ENCODE data around the gene NAA20.

The NAA20 gene

DNA sequence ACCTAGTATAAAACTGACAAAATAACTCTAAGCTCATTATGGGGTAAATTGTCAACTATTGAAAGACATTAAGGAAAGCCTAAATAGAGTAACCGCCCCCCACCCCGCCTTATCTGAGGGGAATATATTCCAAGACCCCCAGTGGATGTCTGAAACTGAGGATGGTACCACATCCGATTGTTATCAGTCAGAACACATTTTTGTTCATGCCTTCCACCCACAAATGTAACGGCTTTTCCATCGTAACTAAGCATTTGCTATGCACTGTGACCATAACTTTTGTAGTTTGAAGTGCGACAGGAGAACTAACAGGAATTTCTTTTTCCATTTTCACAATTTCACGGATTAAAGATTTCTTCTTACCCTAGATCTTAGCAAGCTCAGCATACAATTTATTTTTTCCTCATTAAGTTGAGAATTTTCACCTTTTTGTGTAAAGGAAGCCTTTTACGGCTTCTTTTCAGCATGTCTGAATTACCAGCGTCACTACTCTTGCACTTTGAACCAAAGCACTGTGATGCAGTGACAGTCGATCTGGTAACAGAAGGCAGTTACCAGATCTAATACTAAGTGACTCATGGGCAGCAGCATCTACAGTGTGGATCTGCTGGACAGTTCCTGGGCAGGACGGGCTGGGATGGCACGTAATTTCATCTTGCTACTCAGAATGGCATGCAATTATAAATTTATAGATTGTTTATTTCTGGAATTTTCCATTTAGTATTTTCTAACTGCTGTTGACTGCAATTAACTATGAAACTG lies 47.0 kb downstream of the NAA20 start:
- no peak overlapping the region for H2AFZ ChIP-seq (ENCODE audit: low read depth, low read length, severe bottlenecking)
- H3K9me3 ChIP-seq (ENCODE audit: insufficient read depth, low read length), result no peaks in the 10 kb centered on the region
- no peaks in the 10 kb centered on the region for H3K79me2 ChIP-seq (ENCODE audit: insufficient read depth, low read length)
- no peaks in the 10 kb centered on the region for H3K9me2 ChIP-seq (replicated peaks; ENCODE audit: insufficient read depth, low read length)
- no peaks in the 10 kb centered on the region for H3K36me3 ChIP-seq (ENCODE audit: low read length)
- no peak for TF ChIP-seq EZH2phosphoT487 (conservative IDR thresholded peaks at IDR 0.05; ENCODE audit: low read length)
- TF ChIP-seq, protein P1, sequence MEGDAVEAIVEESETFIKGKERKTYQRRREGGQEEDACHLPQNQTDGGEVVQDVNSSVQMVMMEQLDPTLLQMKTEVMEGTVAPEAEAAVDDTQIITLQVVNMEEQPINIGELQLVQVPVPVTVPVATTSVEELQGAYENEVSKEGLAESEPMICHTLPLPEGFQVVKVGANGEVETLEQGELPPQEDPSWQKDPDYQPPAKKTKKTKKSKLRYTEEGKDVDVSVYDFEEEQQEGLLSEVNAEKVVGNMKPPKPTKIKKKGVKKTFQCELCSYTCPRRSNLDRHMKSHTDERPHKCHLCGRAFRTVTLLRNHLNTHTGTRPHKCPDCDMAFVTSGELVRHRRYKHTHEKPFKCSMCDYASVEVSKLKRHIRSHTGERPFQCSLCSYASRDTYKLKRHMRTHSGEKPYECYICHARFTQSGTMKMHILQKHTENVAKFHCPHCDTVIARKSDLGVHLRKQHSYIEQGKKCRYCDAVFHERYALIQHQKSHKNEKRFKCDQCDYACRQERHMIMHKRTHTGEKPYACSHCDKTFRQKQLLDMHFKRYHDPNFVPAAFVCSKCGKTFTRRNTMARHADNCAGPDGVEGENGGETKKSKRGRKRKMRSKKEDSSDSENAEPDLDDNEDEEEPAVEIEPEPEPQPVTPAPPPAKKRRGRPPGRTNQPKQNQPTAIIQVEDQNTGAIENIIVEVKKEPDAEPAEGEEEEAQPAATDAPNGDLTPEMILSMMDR (IDR thresholded peaks at IDR 0.05; ENCODE audit: insufficient read depth, low read length, poor library complexity, severe bottlenecking), result no peak
- H3K27ac ChIP-seq (ENCODE audit: low read depth, low read length), result no peak overlapping the region
- no peak overlapping the region for H3K9ac ChIP-seq (ENCODE audit: low read length)
- no peak overlapping the region for H3K4me2 ChIP-seq (ENCODE audit: low read depth, low read length, poor library complexity, severe bottlenecking)
- H4K20me1 ChIP-seq (ENCODE audit: low read depth, low read length), result no peaks in the 10 kb centered on the region
- no peak overlapping the region for H3K4me3 ChIP-seq (ENCODE audit: insufficient read depth, low read length, poor library complexity, severe bottlenecking)
- H3F3A ChIP-seq (ENCODE audit: insufficient read depth), result no peaks in the 10 kb centered on the region
- H3K27me3 ChIP-seq (ENCODE audit: low read length), result no peaks in the 10 kb centered on the region

DNA sequence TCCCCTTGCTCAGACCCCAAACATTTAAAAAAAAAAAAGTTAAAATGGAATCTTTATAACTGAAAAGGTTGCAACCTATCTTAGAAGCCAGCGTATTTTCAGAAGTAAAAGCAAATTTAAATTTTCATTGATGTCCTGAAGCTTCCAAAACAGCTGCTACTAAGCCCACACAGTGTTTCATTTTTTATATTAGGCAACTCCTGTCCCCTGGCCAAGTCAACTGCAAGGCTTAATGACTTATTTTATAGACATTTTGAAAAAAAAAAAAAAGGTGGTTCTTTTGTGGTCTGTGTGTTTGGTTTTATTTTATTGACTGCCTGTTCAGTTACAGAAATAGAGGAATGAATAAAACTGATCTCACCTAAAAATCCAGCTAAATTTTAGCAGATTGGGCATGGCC lies 48.2 kb downstream of the NAA20 start:
- Histone ChIP-seq H3K27me3 (ENCODE audit: low read length) (no peaks in the 10 kb centered on the region), H3K9me2 (replicated peaks; ENCODE audit: insufficient read depth, low read length) (no peaks in the 10 kb centered on the region), H3K9ac (ENCODE audit: low read length) (no peak overlapping the region), H3K4me3 (ENCODE audit: insufficient read depth, low read length, poor library complexity, severe bottlenecking) (no peak overlapping the region), H3K4me2 (ENCODE audit: low read depth, low read length, poor library complexity, severe bottlenecking) (no peak overlapping the region), H3F3A (ENCODE audit: insufficient read depth) (no peaks in the 10 kb centered on the region), H3K36me3 (ENCODE audit: low read length) (no peaks in the 10 kb centered on the region), H3K9me3 (ENCODE audit: insufficient read depth, low read length) (no peaks in the 10 kb centered on the region), H3K79me2 (ENCODE audit: insufficient read depth, low read length) (no peaks in the 10 kb centered on the region), H3K27ac (ENCODE audit: low read depth, low read length) (no peak overlapping the region), H2AFZ (ENCODE audit: low read depth, low read length, severe bottlenecking) (no peak overlapping the region), H4K20me1 (ENCODE audit: low read depth, low read length) (no peaks in the 10 kb centered on the region)
- no peak for TF ChIP-seq EZH2phosphoT487 (conservative IDR thresholded peaks at IDR 0.05; ENCODE audit: low read length)
- TF ChIP-seq, protein P1 (IDR thresholded peaks at IDR 0.05; ENCODE audit: insufficient read depth, low read length, poor library complexity, severe bottlenecking), result no peak

DNA sequence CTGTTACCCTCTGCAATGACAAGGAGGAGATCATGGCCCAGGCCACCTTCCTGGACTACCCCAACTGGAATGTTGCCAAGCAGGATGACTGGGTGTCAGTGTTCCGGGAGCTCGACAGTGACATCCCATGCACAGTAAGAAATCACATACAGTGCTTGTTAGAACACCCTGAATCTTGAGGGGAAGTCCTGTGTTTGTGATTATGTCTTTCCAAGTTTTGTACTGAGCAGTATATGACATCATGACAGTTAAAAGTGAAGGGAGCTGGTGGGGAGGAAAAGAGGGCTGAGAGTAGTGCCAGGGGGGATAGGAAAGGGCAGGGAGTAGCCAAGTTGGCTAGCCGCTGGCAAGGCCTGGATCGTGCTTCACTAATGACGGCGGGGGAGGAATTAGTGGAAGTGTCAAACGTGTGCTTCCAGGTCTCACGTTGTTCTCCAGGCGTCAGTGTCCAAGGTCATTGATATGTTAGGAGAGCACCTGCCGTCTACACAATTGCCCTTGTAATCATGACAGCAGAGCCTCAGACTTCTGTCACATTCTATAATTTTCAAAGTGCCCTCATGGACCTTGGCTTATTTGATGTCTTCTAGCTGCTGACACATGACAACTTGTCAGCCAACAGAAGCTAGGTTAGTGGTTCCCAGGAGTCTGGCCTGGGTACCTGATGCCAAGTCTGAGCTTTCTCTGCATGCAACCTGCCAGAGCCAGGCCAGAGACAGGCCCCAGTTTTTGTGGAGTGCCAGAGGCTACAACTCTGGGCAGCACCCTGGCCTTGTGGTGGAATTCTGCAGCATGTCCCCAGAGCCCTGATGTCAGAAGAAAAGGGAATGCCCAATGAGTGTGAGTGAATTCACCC lies 53.9 kb downstream of the NAA20 start:
- Histone ChIP-seq H3K27me3 (ENCODE audit: low read length) (no peaks in the 10 kb centered on the region), H3F3A (ENCODE audit: insufficient read depth) (no peaks in the 10 kb centered on the region), H4K20me1 (ENCODE audit: low read depth, low read length) (no peaks in the 10 kb centered on the region), H2AFZ (ENCODE audit: low read depth, low read length, severe bottlenecking) (no peak overlapping the region), H3K79me2 (ENCODE audit: insufficient read depth, low read length) (no peaks in the 10 kb centered on the region), H3K9ac (ENCODE audit: low read length) (no peak overlapping the region), H3K9me2 (replicated peaks; ENCODE audit: insufficient read depth, low read length) (no peaks in the 10 kb centered on the region), H3K4me2 (ENCODE audit: low read depth, low read length, poor library complexity, severe bottlenecking) (no peak overlapping the region), H3K36me3 (ENCODE audit: low read length) (no peaks in the 10 kb centered on the region), H3K9me3 (ENCODE audit: insufficient read depth, low read length) (no peaks in the 10 kb centered on the region), H3K4me3 (ENCODE audit: insufficient read depth, low read length, poor library complexity, severe bottlenecking) (no peak overlapping the region), H3K27ac (ENCODE audit: low read depth, low read length) (no peak overlapping the region)
- TF ChIP-seq, protein P1 (IDR thresholded peaks at IDR 0.05; ENCODE audit: insufficient read depth, low read length, poor library complexity, severe bottlenecking), result no peak
- TF ChIP-seq EZH2phosphoT487 (conservative IDR thresholded peaks at IDR 0.05; ENCODE audit: low read length), result no peak

Measured in SU-DHL-6 (cell line).